ENCODE data around the gene FEN1.

The FEN1 gene

DNA sequence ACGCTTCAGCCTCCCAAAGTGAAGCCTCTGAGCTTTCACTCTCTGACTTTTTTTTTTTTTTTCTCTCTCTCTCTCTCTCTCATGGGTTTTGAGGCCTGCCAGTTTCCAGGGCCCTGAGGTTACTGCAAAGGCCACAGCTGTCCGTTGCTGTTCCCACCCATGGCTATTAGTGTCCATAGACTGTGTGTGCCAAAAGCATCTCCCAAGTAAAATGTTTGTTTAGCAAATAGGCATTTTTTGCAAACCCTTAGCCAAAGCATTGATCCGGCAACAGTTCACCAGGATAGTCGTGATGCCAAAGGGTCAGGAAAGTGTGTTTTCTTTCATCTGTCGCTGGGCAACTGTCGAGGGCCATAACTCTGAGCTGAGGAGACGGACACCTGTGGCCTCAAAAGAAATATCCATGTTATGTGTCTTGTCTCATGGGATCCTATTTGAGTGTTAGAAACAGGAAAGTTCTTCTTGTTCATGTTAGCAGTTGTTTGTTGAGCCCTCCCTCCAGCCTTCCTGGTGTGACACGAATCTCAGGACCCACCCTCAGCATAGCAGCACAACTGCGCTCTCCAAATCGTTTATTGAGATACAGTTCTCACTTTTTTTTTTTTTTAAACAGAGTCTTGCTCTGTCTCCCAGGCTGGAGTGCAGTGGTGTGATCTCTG is 53.8 kb downstream of the FEN1 start:
- DNase-seq, result no peak

Measured in CD4-positive, alpha-beta T cell treated with Interleukin-17A for 4 hours (primary cell).